ENCODE measurements around the gene GRM4.

Gene GRM4

GRCh38 chr6:34142061-34142998 lies 3.6 kb downstream of the GRM4 start:
- DNase-seq (ENCODE audit: low spot score), result no peak

GRCh38 chr6:34140075-34140474 lies 5.8 kb downstream of the GRM4 start:
- no peak for DNase-seq (ENCODE audit: low spot score)

- DNase-seq (ENCODE audit: low spot score), result no peak
Measured at GRCh38 chr6:34138914-34139510, 6.9 kb downstream of the GRM4 start.

GRCh38 chr6:34138191-34138590 lies 7.7 kb downstream of the GRM4 start:
- DNase-seq (ENCODE audit: low spot score), result no peak

GRCh38 chr6:34135541-34135940 lies 10.3 kb downstream of the GRM4 start:
- DNase-seq (ENCODE audit: low spot score), result no peak

GRCh38 chr6:34132486-34133185 lies 13.3 kb downstream of the GRM4 start:
- DNase-seq (ENCODE audit: low spot score), result peak; percentile 63

GRCh38 chr6:34131326-34132290 lies 14.3 kb downstream of the GRM4 start:
- DNase-seq (ENCODE audit: low spot score), result no peak

- peak; percentile 36 for DNase-seq (ENCODE audit: low spot score)
Measured at GRCh38 chr6:34130862-34131261, 15.0 kb downstream of the GRM4 start.

- no peak for DNase-seq (ENCODE audit: low spot score)
Measured at GRCh38 chr6:34129753-34130152, 16.1 kb downstream of the GRM4 start.

- DNase-seq (ENCODE audit: low spot score), result no peak
Measured at GRCh38 chr6:34128045-34128444, 17.8 kb downstream of the GRM4 start.

GRCh38 chr6:34126419-34126818 lies 19.5 kb downstream of the GRM4 start:
- DNase-seq (ENCODE audit: low spot score), result no peak

- DNase-seq (ENCODE audit: low spot score), result no peak
Measured at GRCh38 chr6:34125939-34126338, 19.9 kb downstream of the GRM4 start.

- no peak for DNase-seq (ENCODE audit: low spot score)
Measured at GRCh38 chr6:34120953-34121675, 24.8 kb downstream of the GRM4 start.

GRCh38 chr6:34115915-34116314 lies 30.0 kb downstream of the GRM4 start:
- DNase-seq (ENCODE audit: low spot score), result no peak

GRCh38 chr6:34115403-34115795 lies 30.5 kb downstream of the GRM4 start:
- DNase-seq (ENCODE audit: low spot score), result peak; percentile 58

GRCh38 chr6:34114695-34115402 lies 31.0 kb downstream of the GRM4 start:
- no peak for DNase-seq (ENCODE audit: low spot score)

- no peak for DNase-seq (ENCODE audit: low spot score)
Measured at GRCh38 chr6:34113532-34113931, 32.4 kb downstream of the GRM4 start.

GRCh38 chr6:34112126-34112525 lies 33.8 kb downstream of the GRM4 start:
- DNase-seq (ENCODE audit: low spot score), result no peak

- DNase-seq (ENCODE audit: low spot score), result no peak
Measured at GRCh38 chr6:34110610-34111009, 35.3 kb downstream of the GRM4 start.

GRCh38 chr6:34108176-34108575 lies 37.7 kb downstream of the GRM4 start:
- no peak for DNase-seq (ENCODE audit: low spot score)
